Measurements from ENCODE around the gene TBC1D32.

GRCh38 chr6:121190122-121190521, 144.2 kb downstream of the TBC1D32 start:
- TF ChIP-seq POLR2A (IDR thresholded peaks at IDR 0.05): no peak
- no peak for TF ChIP-seq CTCF (IDR thresholded peaks at IDR 0.05)
- TF ChIP-seq EP300 (IDR thresholded peaks at IDR 0.05; ENCODE audit: low read depth): no peak
